Activated T-helper 2 cell treated with anti-CD3 and anti-CD28 coated beads, Interferon-gamma antibody, Interleukin-2, Interleukin-4, amounts not matched to agents 10 μg/mL and 5 μg/mL and 100 μg/mL, durations not matched to agents 14 hours and 24 hours and 36 hours (primary cell): ENCODE data around the gene INTS11. TPM values are rescaled to one million over a fixed set of nuclear protein-coding genes. Genes with fewer than 3 reads are reported as not detected.
"Not testable (repeated sequence)": the region's sequence is repeated elsewhere in the genome, so short reads cannot be mapped to it uniquely, and the experiment has no call there.

Experiments
- DNase-seq: peaks from one replicate; pipeline ENCODE4 v3.0.0; 2021; ENCODE audit warnings: low spot score
- H3K27ac Mint-ChIP-seq: one replicate; pipeline ENCODE4 v1.8.0; 2021; ENCODE audit warnings: mixed read lengths
- H3K27me3 Mint-ChIP-seq: one replicate; pipeline ENCODE4 v1.8.0; 2021; ENCODE audit warnings: low read depth, mixed read lengths
- H3K36me3 Mint-ChIP-seq: one replicate; pipeline ENCODE4 v1.8.0; 2021; ENCODE audit warnings: low read depth, mixed read lengths
- H3K4me1 Mint-ChIP-seq: one replicate; pipeline ENCODE4 v1.8.0; 2021; ENCODE audit warnings: low read depth, mixed read lengths
- H3K4me3 Mint-ChIP-seq: one replicate; pipeline ENCODE4 v1.8.0; 2021; ENCODE audit warnings: low read depth, mild to moderate bottlenecking, moderate library complexity, mixed read lengths
- H3K9me3 Mint-ChIP-seq: one replicate; pipeline ENCODE4 v1.8.0; 2021; ENCODE audit warnings: mixed read lengths
- intact Hi-C: fragments of 100-400 bp; cut with micrococcal nuclease; formaldehyde crosslinking; loops from one replicate; pipeline ENCODE4 v1.15.1; 2023
- total RNA-seq: library from RNA; stranded (reverse); gene quantifications from 2 replicates; pipeline ENCODE4 v1.2.3, GENCODE V29; 2022

The INTS11 gene
- total RNA-seq, 1 donor from 2014 or later, result 127 TPM

DNA sequence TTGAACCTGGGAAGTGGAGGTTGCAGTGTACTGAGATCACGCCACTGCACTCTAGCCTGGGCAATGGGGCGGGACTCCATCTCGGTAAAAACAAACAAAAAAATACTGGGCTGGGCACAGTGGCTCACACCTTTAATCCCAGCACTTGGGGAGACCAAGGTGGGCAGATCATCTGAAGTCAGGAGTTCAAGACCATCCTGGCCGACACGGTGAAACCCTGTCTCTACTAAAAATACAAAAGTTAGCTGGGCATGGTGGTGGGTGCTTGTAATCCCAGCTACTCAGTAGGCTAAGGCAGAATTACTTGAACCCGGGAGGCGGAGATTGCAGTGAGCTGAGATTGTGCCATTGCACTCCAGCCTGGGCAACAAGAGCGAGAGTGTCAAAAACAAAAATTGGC is 8.3 kb downstream of the INTS11 start:
- H3K9me3 Mint-ChIP-seq, H3K4me1 Mint-ChIP-seq, H3K27me3 Mint-ChIP-seq, intact Hi-C loops, H3K4me3 Mint-ChIP-seq, DNase-seq, H3K27ac Mint-ChIP-seq: not testable (repeated sequence)
- H3K36me3 Mint-ChIP-seq, result peaks cover 44% of the 10 kb centered on the region

DNA sequence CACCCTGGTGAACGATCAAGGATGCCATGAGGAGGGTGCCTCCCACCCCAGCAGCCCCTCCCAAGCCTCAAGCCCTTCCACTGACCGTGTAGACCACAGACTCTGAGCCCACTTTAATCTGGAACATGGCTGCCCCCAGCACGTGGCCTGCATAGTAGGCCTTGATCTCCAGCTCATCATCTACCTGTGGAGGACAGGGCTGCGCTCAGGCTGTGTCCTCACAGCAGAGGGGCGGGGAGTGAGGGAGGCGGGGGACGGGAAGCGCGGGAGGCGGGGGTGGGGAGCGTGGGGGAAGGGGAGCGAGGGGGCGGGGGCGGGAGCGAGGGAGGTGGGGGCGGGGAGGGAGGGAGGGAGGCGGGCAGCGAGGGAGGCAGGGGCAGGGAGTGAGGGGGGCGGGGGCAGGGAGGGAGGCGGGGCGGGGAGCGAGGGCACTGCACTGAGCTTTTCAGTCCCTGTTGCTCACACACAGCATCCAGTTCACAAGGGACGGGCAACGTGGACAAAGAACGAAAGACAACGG is 9.0 kb downstream of the INTS11 start:
- Mint-ChIP-seq H3K9me3 (no peaks in the 10 kb centered on the region), H3K4me1 (no peaks in the 10 kb centered on the region), H3K27ac (no peak overlapping the region), H3K4me3 (no peak overlapping the region), H3K27me3 (no peaks in the 10 kb centered on the region), H3K36me3 (peaks cover 48% of the 10 kb centered on the region)
- no peak for DNase-seq
- intact Hi-C loops, result no loop called here

GRCh38 chr1:1314678-1315335 is 9.7 kb downstream of the INTS11 start:
- intact Hi-C loops, result no loop called here
- Mint-ChIP-seq H3K27ac (no peak overlapping the region), H3K4me3 (no peak overlapping the region), H3K27me3 (no peaks in the 10 kb centered on the region), H3K4me1 (no peaks in the 10 kb centered on the region), H3K9me3 (no peaks in the 10 kb centered on the region), H3K36me3 (peaks cover 46% of the 10 kb centered on the region)
- DNase-seq, result no peak

- Mint-ChIP-seq H3K4me3 (no peak overlapping the region), H3K27me3 (no peaks in the 10 kb centered on the region), H3K4me1 (no peaks in the 10 kb centered on the region), H3K36me3 (peaks cover 41% of the 10 kb centered on the region), H3K27ac (no peak overlapping the region), H3K9me3 (no peaks in the 10 kb centered on the region)
- DNase-seq, result no peak
- intact Hi-C loops, result no loop called here
Measured at GRCh38 chr1:1314237-1314586, 10.2 kb downstream of the INTS11 start.

DNA sequence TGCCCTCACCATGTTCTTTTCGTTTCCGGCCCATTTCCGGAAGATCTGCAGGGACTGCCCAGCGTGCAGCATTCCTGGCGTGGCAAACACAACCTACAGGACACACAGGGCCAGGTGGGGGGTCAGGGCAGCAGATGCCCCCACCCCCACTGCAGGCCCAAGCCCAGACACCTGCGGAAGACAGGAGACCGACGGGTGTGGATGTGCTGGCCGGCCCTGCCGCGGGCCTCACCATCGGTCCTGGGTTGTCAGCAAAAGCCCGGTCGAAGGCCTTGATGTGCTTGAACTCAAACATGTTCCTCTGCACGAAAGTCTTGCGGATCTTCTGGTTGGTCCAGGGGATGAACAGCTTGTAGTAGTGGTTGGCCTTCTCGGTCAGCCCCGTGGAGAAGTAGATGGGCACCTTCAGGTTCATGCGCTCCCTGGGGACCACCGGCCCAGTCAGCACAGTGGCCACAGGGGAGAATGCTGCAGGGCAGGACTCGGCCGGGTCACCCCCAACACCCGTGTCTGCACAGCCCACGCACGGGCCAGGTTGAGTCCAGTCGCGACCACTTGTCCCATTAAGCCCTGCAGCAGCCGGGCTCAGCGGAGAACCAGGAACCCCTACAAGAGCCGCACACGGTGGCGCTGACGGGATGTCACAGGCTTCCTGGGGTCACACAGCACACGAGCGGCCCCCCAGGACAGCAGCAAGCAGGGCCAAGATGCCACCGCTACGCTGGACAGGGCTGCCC is 10.8 kb downstream of the INTS11 start:
- H3K36me3 Mint-ChIP-seq, result peaks cover 35% of the 10 kb centered on the region

GRCh38 chr1:1312450-1313314 is 11.8 kb downstream of the INTS11 start:
- Mint-ChIP-seq H3K4me3 (no peak overlapping the region), H3K4me1 (no peaks in the 10 kb centered on the region), H3K27ac (no peak overlapping the region), H3K9me3 (no peaks in the 10 kb centered on the region), H3K36me3 (peaks cover 33% of the 10 kb centered on the region), H3K27me3 (no peaks in the 10 kb centered on the region)
- intact Hi-C loops, result no loop called here
- no peak for DNase-seq

More for the DNA sequence above, 10.8 kb downstream of the INTS11 start:
- no peak overlapping the region for H3K4me3 Mint-ChIP-seq
- intact Hi-C loops, result no loop called here
- no peak for DNase-seq
- no peaks in the 10 kb centered on the region for H3K27me3 Mint-ChIP-seq
- H3K4me1 Mint-ChIP-seq, result no peaks in the 10 kb centered on the region
- H3K27ac Mint-ChIP-seq, result no peak overlapping the region
- H3K9me3 Mint-ChIP-seq, result no peaks in the 10 kb centered on the region

- H3K4me1 Mint-ChIP-seq, result peaks cover 5% of the 10 kb centered on the region
- no peaks in the 10 kb centered on the region for H3K9me3 Mint-ChIP-seq
- H3K27ac Mint-ChIP-seq, result no peak overlapping the region
- H3K36me3 Mint-ChIP-seq, result peaks cover 28% of the 10 kb centered on the region
- no peak for DNase-seq
- H3K4me3 Mint-ChIP-seq, result no peak overlapping the region
- intact Hi-C loops, result no loop called here
- H3K27me3 Mint-ChIP-seq, result no peaks in the 10 kb centered on the region
Measured at GRCh38 chr1:1311107-1312104, 13.1 kb downstream of the INTS11 start.

DNA sequence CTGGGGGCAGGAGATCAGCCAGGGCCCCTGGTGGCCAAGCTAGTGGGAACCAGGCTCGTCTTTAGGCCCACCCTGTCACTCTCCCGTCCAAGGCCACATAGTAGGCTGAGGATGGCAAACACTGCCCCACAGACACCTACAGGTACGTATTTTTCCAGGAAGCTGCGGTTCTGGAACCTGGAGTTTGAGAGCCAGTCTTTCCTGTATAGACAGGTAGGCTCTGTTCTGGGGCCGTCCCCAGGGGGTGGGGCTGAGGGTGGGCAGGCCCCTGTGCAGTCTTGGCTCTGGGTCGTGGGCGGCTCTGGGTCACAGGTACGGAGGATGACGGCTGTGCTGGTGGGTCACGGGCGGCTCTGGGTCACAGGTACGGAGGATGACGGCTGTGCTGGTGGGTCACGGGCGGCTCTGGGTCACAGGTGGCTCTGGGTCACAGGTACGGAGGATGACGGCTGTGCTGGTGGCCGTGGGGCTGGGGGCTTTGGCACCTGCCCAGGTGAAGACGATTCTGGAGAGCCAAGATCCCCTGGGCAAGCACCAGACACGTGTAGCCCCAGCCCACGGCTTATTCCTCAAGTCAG is 13.9 kb downstream of the INTS11 start:
- DNase-seq, result no peak
- Mint-ChIP-seq H3K27me3 (no peaks in the 10 kb centered on the region), H3K27ac (no peak overlapping the region), H3K4me1 (peaks cover 10% of the 10 kb centered on the region), H3K9me3 (no peaks in the 10 kb centered on the region), H3K4me3 (peak overlapping the region; percentile 30), H3K36me3 (peaks cover 21% of the 10 kb centered on the region)
- intact Hi-C loops, result no loop called here

DNA sequence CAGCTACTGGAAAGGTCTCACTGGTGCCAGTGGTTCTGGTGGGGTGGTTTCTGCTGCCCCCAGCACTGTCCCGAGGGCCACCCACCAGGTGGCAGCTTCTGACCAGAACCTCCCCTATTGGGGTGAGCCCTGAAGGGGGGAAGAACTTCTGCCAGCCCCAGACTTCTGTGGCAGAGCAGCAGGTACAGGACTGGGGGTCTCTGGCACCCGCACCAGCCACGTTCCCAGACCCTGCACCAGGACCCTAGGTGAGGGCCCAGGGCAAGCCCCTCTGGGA is 14.4 kb downstream of the INTS11 start:
- H3K9me3 Mint-ChIP-seq, result no peaks in the 10 kb centered on the region
- intact Hi-C loops, result no loop called here
- H3K4me1 Mint-ChIP-seq, result peaks cover 10% of the 10 kb centered on the region
- DNase-seq, result no peak
- H3K4me3 Mint-ChIP-seq, result peak overlapping the region; percentile 75
- peaks cover 18% of the 10 kb centered on the region for H3K36me3 Mint-ChIP-seq
- H3K27ac Mint-ChIP-seq, result no peak overlapping the region
- H3K27me3 Mint-ChIP-seq, result no peaks in the 10 kb centered on the region

GRCh38 chr1:1309251-1310108 is 15.0 kb downstream of the INTS11 start:
- Mint-ChIP-seq H3K4me1 (peaks cover 10% of the 10 kb centered on the region), H3K36me3 (peaks cover 15% of the 10 kb centered on the region), H3K9me3 (no peaks in the 10 kb centered on the region), H3K27ac (no peak overlapping the region), H3K4me3 (peak overlapping the region; percentile 75), H3K27me3 (no peaks in the 10 kb centered on the region)
- no peak for DNase-seq
- intact Hi-C loops, result loop anchor here (2.0 to 10.0 kb wide), 3 partner anchors 39 to 192 kb away; partner anchors contain the start of genes AURKAIP1, C1orf159 and DVL1

DNA sequence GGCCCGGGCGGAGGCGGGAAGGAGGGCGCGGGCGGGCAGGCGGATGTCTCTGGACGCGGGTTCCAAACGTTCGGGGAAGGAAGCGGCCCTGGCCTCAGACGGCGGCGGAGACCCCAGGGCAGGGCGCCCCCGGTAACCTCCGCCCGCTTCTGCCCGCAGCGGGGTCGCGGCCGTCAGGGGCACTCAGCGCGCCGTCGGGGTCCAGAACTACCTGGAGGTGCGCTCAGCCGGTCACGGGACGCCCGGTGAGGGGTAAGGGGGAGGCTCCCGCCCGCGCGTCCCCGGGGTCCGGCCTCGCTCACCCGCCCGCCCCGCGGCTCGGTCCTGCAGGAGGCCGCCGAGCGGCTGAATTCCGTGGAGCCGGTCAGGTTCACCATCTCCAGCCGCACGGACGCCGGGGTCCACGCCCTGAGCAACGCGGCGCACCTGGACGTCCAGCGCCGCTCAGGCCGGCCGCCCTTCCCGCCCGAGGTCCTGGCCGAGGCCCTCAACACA is 15.7 kb downstream of the INTS11 start:
- Mint-ChIP-seq H3K27me3 (no peaks in the 10 kb centered on the region), H3K27ac (peak overlapping the region; percentile 79), H3K9me3 (no peaks in the 10 kb centered on the region), H3K4me1 (peaks cover 10% of the 10 kb centered on the region), H3K4me3 (peak overlapping the region; percentile 85), H3K36me3 (peaks cover 14% of the 10 kb centered on the region)
- no peak for DNase-seq
- intact Hi-C loops, result loop anchor here (1.0 to 10.0 kb wide), 4 partner anchors 15 to 192 kb away; partner anchors contain the start of genes AURKAIP1, C1orf159, CPTP and DVL1
